KG1 (cell line): ENCODE results near the gene CCL8.

ENCODE experiments used
- DNase-seq: peaks from one replicate; lab custom pipeline; 2025; lab: John Stamatoyannopoulos, UW

Gene CCL8

GRCh38 chr17:34367486-34368195 lies 48.4 kb downstream of the CCL8 start:
- DNase-seq, result no peak

- DNase-seq, result no peak
These were observed 49.1 kb downstream of the CCL8 start for GRCh38 chr17:34368196-34368945.

GRCh38 chr17:34368946-34369500 lies 49.8 kb downstream of the CCL8 start:
- no peak for DNase-seq

- DNase-seq, result no peak
These were observed 50.3 kb downstream of the CCL8 start for GRCh38 chr17:34369571-34369970.

- DNase-seq, result no peak
These were observed 51.3 kb downstream of the CCL8 start for GRCh38 chr17:34370376-34370996.

GRCh38 chr17:34370997-34371395 lies 51.8 kb downstream of the CCL8 start:
- no peak for DNase-seq
